GM21515 (cell line): Measurements from ENCODE around the gene FSCN2.

Experiments
- ATAC-seq: cut with Tn5 transposase; IDR thresholded peaks from one replicate; pipeline ENCODE4 v1.9.1; 2021; ENCODE audit not compliant: unreplicated experiment

The FSCN2 gene

DNA sequence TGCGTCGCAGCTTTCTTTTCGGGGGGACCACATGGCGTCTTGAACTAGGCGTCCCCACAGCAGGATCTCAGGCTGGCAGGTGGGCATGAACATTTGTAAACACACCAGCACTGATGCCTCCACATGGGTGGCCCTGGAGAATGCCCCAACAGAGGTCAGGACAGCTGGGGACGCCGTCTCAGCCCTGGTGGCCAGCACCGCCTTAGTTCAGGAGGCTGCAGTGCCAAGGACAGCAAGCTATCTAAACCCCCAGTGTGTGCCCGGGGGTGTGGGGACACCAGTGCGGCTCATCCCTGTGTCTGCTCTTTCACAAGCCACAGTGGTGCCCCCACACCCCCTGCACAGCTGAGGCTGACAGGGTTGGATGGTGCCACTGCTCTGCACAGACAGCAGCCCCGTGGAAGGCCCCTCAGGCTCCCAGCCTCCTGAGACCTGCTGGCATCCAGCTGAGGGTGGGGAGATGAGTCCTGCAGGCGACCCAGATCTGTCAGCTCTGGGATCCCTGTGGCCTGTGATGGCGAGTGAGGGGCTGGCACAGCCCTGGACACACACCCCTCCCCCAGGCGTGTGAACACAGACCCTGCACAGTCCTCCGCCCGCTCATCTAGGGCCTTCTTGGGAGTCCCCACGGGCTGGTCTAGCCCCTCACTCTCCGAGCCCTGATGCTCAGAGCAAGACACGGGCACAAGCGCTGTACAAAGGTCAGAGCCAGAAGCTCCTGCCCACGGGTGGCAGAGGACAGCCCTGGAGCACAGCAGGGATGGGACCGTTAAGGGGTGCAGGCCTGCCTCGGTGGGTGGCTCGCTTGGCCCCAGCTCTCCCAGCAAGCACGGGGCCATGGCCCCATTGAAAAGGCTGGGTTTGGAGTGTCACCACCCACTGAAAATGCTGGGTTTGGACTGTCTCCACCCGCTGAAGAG, 10.7 kb downstream of the FSCN2 start:
- ATAC-seq = no peak

DNA sequence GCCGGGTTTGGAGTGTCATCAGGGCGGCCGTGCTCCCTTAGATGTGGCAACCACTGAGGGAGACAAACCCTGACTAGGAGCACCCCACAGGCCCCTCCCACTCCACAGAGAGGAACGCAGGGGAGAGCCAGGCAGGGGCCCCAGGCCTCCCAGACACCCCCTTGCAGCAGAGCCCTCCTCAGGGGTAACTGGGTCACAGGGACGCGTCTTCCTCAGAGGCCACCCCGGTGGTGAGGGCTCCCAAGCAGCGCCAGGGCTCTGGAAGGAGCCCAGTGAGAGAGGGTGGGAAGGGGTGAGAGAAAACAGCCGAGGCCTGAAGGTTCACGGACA, 11.4 kb downstream of the FSCN2 start:
- ATAC-seq = no peak

GRCh38 chr17:81539961-81540675, 11.9 kb downstream of the FSCN2 start:
- ATAC-seq = no peak

DNA sequence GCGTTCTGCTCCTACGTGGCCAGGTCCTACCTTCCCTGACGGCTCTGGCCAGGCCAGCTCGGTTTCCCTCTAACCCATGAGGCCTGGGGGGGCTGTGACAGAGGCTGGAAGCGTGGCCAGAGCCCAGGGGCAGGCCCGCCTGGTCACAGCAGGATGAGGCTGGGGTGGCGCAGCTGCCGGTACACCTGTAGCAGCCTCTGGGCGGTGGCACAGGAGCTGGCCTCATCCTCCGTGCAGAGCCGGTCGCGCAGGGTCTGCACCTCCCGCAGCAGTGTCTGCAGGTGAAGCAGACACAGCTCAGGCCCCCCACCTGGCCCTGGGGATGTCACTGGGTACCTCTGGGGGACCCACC, 12.5 kb downstream of the FSCN2 start:
- ATAC-seq = no peak

- ATAC-seq = no peak
Measured at GRCh38 chr17:81541123-81541522, 12.9 kb downstream of the FSCN2 start.

DNA sequence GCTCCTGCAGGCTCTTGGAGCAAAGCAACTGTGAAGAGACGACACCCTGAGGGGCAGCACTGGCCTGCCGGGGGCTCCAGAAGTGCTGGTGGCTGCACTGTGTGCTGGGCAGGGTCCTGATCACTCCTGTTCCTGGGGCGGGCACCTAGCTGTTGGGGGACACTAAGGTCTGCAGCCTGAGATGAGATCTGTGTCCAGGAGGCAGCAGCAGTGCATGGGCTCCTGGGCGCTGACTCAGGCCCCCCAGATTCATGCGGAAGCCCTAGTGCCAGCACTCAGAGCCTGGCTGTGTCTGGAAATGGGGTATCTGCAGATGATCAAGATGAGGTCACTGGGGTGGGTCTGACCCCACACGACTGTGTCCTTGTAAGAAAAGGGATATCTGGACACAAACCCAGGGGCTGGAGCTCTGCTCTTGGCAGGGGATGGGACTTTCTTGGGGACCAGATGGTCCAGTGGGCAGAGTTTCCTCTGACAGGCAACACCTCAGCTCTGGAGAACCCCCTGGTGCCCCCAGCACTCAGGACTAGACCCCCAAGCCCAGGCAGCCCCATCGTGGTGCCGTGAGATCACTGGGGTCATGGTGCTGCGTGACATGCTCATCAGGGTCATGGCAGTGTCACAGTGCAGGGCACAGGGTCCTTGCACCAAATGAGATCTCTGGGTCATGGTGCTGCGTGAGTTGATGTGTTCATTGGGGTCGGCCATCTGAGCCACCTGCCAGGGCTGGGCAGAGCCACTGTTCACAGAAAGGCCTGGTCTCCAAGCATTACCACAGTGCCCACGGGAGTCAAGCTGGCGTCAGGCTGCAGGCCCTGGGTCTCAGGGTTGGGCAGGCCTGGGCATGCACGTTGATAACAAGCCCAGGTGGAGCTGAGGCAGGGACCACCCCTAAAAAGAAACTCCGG, 14.5 kb downstream of the FSCN2 start:
- no peak for ATAC-seq

GRCh38 chr17:81543339-81543675, 15.1 kb downstream of the FSCN2 start:
- no peak for ATAC-seq

GRCh38 chr17:81543756-81544155, 15.6 kb downstream of the FSCN2 start:
- no peak for ATAC-seq

DNA sequence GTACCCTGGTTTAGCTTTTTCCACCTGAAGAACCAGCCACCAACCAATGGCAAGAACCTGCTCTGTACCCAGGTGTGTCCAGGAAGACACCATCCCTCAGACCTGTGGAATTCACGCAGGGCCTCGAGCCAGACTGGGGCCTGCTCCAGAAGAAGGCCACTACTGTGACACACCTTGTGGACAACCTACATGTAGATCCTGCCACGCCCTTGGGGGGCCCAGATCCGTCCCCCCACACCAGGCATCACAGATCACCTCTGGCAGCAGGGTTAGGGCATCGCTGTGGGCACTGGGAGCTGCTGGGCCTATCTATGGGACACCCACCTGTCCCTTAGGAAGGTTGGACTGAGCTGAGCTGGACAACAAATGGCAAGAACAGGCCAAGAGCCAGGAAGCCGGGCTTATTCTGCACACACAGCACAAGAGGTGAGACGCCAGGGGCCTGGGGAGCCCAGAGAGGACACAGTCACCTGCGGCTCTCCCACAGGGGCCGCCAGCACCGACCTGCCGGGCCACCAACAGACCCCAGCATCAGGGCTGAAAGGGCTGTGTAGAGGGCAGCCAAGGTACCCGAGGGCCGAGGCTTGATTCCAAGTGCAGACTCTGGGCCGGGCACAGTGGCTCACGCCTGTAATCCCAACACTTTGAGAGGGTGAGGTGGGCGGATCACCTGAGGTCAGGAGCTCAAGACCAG, 16.3 kb downstream of the FSCN2 start:
- ATAC-seq = no peak

DNA sequence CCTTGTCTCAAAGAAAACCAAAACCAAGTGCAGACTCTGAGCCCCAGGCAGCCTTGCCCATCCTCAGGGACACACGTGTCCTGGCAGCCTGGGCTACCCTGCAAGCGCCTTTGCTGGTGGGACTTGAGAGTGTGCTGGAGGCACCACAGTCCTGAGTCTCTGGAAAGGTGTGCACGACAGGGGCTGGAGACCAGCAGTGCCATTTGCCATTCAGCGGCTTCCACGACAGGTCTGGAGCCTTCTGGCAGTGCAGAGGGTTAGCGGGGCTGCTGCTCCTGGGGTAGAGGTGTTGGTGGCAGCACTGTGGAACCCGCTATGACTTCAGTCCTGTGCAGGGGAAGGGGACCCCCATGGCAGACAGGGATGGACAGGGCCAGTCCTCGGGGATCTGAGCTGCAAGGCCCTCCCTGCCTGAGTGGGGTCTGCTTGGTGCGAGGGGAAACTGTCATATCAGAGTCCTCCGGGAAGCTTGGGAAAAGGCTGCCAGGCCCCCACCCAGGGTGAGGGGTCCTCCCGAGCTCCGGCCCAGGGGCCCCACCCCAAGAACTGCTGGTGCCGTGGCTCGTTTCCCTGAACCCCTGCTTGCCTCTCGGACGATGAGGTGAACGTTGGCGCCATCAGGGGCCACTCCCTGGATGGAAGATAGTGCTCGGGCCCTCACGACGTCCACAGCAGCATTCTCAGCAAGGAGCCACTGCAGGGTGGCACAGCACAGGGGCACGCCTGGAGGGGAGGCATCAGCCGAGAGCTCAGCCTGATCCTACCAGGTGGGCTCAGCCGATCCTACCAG, 17.2 kb downstream of the FSCN2 start:
- no peak for ATAC-seq

- ATAC-seq = no peak
Measured at GRCh38 chr17:81546906-81547613, 18.9 kb downstream of the FSCN2 start.

- no peak for ATAC-seq
Measured at GRCh38 chr17:81547614-81547982, 19.4 kb downstream of the FSCN2 start.

DNA sequence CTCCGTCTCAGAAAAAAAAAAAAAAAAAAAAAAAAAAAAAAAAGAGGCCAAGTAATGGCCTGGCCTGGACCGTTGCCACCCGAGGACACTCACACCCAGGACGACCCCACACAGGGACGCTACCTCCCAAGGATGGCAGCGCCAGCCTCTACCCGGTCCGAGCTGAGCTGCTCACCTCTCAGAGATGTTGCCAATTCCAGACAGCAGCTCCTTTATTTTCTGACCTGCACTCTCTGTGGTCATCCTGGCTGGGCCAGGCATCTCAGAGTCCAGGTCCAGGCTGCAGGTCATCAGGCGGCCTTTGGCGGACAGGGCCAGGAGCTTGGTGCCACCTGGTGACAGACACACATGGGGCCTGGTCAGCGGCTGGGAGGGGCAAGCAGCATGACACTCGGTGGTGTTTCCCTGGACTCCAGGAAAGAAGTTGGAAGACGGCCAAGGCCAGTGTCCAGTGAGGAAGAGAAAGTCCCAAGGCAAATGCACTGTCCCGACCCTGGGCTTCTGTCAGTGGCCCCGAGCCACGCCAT, 20.9 kb downstream of the FSCN2 start:
- no peak for ATAC-seq

DNA sequence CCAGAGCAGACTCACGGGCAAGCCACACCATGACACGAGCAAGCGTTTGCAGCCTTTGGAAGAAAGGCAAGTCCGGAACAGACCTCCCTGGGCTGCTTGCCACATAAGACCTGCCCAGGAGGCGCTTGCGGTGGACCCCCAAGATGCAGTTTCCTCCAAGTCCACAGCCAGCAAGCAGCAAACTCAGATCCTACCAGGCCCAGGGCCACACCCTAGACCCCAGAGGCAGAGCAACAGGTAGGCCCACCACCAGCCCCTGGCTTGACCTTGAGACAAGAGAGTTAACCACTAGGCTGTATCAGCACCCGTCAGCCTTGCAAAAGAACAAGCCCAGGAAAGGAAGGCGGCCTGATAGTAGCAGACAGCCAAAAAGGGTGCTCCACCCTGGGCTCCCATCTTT, 21.6 kb downstream of the FSCN2 start:
- no peak for ATAC-seq

GRCh38 chr17:81550285-81550684, 22.1 kb downstream of the FSCN2 start:
- ATAC-seq = no peak

DNA sequence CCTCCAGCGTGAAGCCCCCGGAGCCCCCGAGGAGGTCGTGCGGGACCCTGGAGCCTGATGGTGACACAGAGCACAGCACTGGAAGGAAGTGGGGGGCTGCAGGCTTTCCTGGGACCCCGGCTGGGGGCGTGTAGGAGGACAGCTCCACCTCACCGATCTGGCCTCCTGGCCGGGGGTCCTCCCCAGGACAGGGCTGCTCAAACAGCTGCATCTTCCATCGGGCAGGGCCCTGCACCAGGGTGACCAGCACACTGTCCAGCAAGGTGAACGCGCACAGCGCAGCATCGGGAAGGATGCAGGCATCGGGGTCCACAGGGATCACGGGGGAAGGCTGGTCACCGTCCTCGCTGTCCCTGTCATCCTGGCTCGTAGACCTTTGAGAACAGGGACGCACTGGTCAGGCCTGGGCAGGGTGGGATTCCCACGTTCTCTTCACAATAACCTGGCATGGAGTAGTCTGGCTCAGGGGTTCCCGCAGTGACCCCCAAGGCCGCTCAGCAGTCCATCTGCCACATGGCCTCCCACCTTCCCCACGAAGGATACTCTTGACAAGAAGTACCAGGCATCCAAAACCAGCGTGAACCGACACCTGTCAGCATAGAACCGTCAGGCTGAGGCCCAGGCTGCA, 22.8 kb downstream of the FSCN2 start:
- no peak for ATAC-seq

- ATAC-seq = peak; percentile 1
Measured at GRCh38 chr17:81551458-81552243, 23.5 kb downstream of the FSCN2 start.
